GM19099 (cell line): ENCODE measurements around the gene PEX11A.

Source experiments
- POLR2A ChIP-seq: IDR thresholded peaks from 3 replicates; pipeline ENCODE4 v1.6.1; 2011; ENCODE audit warnings: low read depth; ENCODE audit not compliant: insufficient read length; ENCODE audit errors: extremely low read depth

PEX11A gene

DNA sequence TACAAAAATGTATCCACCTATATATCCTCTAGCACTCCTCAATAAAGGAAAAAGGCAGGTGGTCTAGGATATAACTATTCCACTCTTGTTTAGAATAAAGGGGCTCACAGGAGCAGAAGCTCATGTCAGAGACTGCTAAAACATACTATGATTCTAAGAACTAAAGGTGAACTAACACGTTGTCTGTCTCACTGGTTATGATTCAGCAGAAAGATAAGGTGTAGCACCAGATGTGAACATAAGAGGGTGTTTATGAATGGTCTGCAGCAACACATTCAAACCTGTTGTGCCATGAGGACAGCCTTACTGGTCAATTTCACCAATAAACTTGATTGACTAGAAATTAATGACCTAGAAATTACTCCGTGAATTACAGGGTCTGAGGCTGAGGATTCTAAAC, 4.6 kb downstream of the PEX11A start:
- no peak for TF ChIP-seq POLR2A

DNA sequence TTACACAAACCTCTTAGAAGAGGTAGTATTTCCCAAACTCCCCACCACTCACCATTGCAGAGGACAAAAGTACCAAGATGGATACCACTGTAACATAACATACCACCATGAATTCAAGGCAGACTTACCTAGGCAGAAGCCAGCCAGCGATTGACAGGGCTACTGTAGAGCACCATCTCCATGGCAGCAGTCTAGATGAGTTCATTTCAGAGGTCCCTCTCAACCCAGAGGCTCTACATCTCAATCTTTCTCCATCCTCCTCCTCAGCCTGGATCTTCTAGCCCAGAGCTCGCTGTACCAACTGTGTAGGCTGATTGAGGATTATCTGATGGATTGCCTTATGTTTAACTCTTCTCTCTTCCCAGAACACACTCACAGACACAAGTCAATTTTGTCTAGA, 9.4 kb downstream of the PEX11A start:
- no peak for TF ChIP-seq POLR2A

DNA sequence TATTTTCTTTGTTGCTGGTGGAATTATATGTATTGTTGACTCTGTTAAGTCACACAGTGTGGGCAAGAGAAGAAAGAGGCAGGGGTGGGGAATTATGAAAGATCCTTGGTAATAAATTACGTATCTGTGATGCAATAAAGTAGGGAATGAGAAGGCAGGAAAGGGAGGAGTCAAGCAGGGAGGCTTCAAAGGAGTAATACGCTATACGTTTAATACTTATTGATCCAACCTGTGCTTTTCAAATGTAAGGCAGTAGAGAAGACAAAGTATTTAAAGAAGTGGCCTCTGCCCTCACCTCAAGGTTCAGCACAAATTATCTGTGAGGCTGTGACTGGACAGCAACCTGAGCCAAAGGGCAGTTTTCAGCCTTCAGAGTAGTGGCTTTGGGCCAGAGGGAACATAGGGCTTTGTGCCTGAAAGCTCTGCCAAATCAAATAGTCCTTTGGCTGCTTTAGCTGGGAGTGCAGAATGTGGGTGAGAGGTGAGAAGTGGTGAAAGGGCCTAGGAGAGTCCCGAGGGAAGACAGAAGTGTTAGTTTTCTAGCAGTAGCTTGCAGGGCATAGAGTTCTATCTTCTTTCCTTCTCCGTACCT, 10.2 kb downstream of the PEX11A start:
- no peak for TF ChIP-seq POLR2A

DNA sequence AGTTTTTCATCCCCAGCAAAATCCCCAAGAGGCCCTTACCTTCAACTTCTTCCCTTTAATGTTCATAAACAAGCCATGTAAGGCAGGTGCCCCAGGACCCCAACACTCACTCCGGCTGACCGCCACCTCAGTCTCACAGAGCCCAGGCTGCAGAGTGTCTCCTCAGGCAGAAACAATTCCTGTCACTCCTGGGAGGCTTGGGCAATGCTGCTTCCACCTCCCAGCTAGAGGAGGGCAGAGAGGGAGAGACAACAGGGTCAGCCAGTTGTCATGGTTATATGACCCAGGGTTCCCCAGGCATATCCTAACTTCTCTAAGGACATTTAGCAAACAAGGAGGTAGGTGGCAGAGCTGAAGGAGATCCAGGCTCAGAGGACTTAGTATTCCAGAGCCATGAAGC, 11.3 kb downstream of the PEX11A start, which contains the start of gene PLIN1:
Gene PLIN1 (minus strand): TSS at position 156 of the 400 bp plus-strand sequence. CDS start 1,878 bp downstream, outside the sequence.
- TF ChIP-seq POLR2A = no peak

DNA sequence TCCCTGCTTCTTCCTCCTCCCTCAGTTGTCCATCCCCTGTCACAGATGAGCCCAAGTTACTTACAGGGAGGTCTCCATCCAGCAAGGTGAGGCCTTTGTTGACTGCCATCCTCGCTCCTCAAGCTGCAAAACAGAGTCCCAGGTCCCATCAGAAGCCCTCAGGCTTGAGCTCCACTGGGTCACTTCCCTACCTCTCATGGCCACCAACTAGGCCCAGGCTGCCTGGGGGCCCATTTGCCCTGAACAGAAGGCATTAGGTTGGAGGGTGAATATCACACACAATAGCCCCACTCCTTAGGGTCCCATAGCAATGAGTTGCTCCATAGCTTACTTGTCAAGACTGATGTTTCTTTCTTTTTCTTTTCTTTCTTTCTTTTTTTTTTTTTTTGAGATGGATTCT, 13.2 kb downstream of the PEX11A start:
- no peak for TF ChIP-seq POLR2A

GRCh38 chr15:89675606-89676005, 14.9 kb downstream of the PEX11A start:
- no peak for TF ChIP-seq POLR2A

GRCh38 chr15:89674526-89674925, 16.0 kb downstream of the PEX11A start:
- no peak for TF ChIP-seq POLR2A

- no peak for TF ChIP-seq POLR2A
These were observed 17.4 kb downstream of the PEX11A start for GRCh38 chr15:89673165-89673512.

GRCh38 chr15:89672221-89673164, 18.1 kb downstream of the PEX11A start:
- no peak for TF ChIP-seq POLR2A

DNA sequence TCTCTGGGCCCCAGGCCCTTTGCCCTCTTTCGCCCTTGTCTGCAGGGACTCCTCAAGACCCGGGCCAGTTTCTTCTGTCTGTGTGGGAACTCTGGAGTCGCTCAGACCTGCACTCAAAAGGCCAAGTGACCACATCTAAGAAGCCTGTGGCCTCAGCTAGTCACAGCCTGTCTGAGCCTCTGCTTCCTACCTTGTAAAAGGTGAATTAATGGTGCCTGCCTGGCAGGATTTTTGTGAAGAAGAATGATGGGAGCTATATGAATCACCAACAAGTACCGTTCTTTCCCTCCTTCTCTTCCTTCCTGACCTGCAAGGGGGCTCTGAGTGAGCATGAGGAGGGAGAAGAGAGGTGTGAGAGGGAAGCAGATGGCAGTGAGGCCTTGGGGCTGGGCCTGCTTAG, 18.9 kb downstream of the PEX11A start:
- no peak for TF ChIP-seq POLR2A

- no peak for TF ChIP-seq POLR2A
These were observed 19.5 kb downstream of the PEX11A start for GRCh38 chr15:89670971-89671560.

GRCh38 chr15:89669941-89670340, 20.6 kb downstream of the PEX11A start:
- no peak for TF ChIP-seq POLR2A

GRCh38 chr15:89669309-89669865, 21.2 kb downstream of the PEX11A start:
- TF ChIP-seq POLR2A = no peak

- TF ChIP-seq POLR2A = no peak
These were observed 22.4 kb downstream of the PEX11A start for GRCh38 chr15:89668171-89668570.

GRCh38 chr15:89667706-89667960, 22.9 kb downstream of the PEX11A start:
- TF ChIP-seq POLR2A = no peak

DNA sequence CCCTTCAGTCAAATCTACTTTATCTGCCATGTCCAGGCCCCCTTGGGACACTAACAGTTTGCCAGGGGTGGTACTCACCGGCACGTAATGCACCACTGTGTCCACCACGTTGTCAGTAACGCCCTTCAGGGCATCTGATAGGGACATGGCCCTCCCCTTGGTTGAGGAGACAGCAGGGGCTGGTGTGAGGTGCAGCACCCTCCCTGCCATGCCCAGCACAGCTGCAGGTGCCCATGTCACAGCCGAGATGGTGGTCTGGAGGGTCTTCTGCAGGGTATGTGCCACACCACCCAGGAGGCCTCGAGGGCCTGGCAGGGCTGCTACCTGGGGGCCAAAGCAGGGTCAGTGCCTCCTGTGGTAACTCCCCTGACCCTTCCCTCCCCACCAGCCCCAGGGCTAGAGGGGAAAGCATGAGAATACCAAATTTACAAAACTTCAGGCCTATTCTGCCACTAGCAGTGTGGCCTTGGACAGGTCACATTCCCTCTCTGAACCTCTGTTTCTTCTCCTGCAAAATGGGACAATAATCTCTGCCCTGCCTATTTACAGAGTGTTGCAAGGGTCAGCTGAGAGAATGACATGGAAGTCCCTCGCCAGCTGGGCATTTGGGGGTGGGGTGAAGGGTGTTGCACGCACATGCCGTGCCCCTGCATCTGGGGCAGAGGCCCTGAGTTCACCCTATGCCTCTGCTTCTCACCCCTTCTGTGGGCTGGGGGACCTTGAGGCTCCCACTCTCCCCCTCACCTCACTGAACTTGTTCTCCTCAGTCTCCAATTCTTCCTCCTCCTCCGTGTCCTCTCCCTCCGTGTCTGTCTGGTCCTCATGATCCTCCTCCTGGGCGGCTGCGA, 23.5 kb downstream of the PEX11A start:
- TF ChIP-seq POLR2A = no peak
